Kidney glomerular epithelial cell (primary cell): ENCODE results near the gene AMN.

Experiments used
- DNase-seq: peaks from one replicate; lab custom pipeline; 2025; lab: John Stamatoyannopoulos, UW

AMN gene

GRCh38 chr14:102927878-102928411 lies 5.5 kb downstream of the AMN start:
- no peak for DNase-seq

GRCh38 chr14:102928412-102929240 lies 6.2 kb downstream of the AMN start:
- no peak for DNase-seq

- DNase-seq, result no peak
Measured at GRCh38 chr14:102929241-102930137, 7.0 kb downstream of the AMN start.

- no peak for DNase-seq
Measured at GRCh38 chr14:102930138-102930752, 7.8 kb downstream of the AMN start.

GRCh38 chr14:102930753-102931579 lies 8.5 kb downstream of the AMN start:
- peak; percentile 27 for DNase-seq

GRCh38 chr14:102931580-102932285 lies 9.3 kb downstream of the AMN start:
- DNase-seq, result no peak

GRCh38 chr14:102932484-102933248 lies 10.2 kb downstream of the AMN start:
- no peak for DNase-seq

- no peak for DNase-seq
Measured at GRCh38 chr14:102933618-102934231, 11.3 kb downstream of the AMN start.

- DNase-seq, result no peak
Measured at GRCh38 chr14:102935756-102936155, 13.3 kb downstream of the AMN start.

- no peak for DNase-seq
Measured at GRCh38 chr14:102937331-102938175, 15.1 kb downstream of the AMN start.

- no peak for DNase-seq
Measured at GRCh38 chr14:102938191-102938590, 15.7 kb downstream of the AMN start.

- no peak for DNase-seq
Measured at GRCh38 chr14:102939329-102939728, 16.9 kb downstream of the AMN start.

- DNase-seq, result no peak
Measured at GRCh38 chr14:102939820-102940561, 17.5 kb downstream of the AMN start.

- no peak for DNase-seq
Measured at GRCh38 chr14:102940729-102941362, 18.4 kb downstream of the AMN start.

GRCh38 chr14:102941419-102942011 lies 19.1 kb downstream of the AMN start:
- DNase-seq, result no peak

- DNase-seq, result no peak
Measured at GRCh38 chr14:102942069-102942468, 19.6 kb downstream of the AMN start.

- DNase-seq, result no peak
Measured at GRCh38 chr14:102943454-102943853, 21.0 kb downstream of the AMN start.
